H1 (cell line): ENCODE results near the gene ASTN2. TPM values are rescaled to one million over a fixed set of nuclear protein-coding genes. Genes with fewer than 3 reads are reported as not detected.

Experiments used
- CTCF ChIA-PET: fragments of 300-600 bp; sonication (Branson Sonifier 250); formaldehyde crosslinking; loops from one replicate; lab custom pipeline; 2021; ENCODE audit not compliant: partially characterized antibody; lab: Charles Lee
- POLR2A ChIA-PET: fragments of 300-600 bp; sonication (Branson Sonifier 250); formaldehyde crosslinking; loops from one replicate; lab custom pipeline; 2021; ENCODE audit warnings: inconsistent platforms; ENCODE audit not compliant: partially characterized antibody; lab: Charles Lee
- DNase-seq, 2 experiments: peaks; one replicate each; pipeline versions ENCODE4 v3.0.0 to v3.0.0-alpha.2; 2010 to 2022; ENCODE audit warnings: low spot score in 2 of 2, low read depth in 1 of 2, mixed read lengths in 1 of 2
- FAIRE-seq: peaks from 2 replicates; lab custom pipeline; 2011; peaks lifted over from hg19 to GRCh38; lab: Jason Lieb, UNC
- H2AFZ ChIP-seq: 2 replicates; pipeline ENCODE4 v1.8.1; 2012; ENCODE audit warnings: low read length, inconsistent platforms
- H2AK5ac ChIP-seq: 2 replicates; pipeline ENCODE4 v1.6.1; 2013; ENCODE audit warnings: low read depth, low read length
- H2BK120ac ChIP-seq: replicated peaks from 2 replicates; pipeline ENCODE3; 2013; ENCODE audit warnings: low read depth, low read length, inconsistent platforms
- H2BK12ac ChIP-seq: 2 replicates; pipeline ENCODE4 v1.6.1; 2013; ENCODE audit warnings: low read depth, low read length
- H2BK15ac ChIP-seq: 2 replicates; pipeline ENCODE4 v1.6.1; 2013; ENCODE audit warnings: low read length
- H2BK20ac ChIP-seq: 2 replicates; pipeline ENCODE4 v1.6.1; 2013; ENCODE audit warnings: low read length
- H2BK5ac ChIP-seq: 2 replicates; pipeline ENCODE4 v1.6.1; 2013; ENCODE audit warnings: low read depth, low read length
- H3K14ac ChIP-seq: 2 replicates; pipeline ENCODE4 v1.6.1; 2013; ENCODE audit warnings: inconsistent platforms; ENCODE audit not compliant: insufficient read length
- H3K18ac ChIP-seq: 2 replicates; pipeline ENCODE4 v1.6.1; 2013; ENCODE audit warnings: low read length; ENCODE audit errors: extremely low read depth
- H3K23ac ChIP-seq: 2 replicates; pipeline ENCODE4 v1.6.1; 2013; ENCODE audit warnings: inconsistent platforms; ENCODE audit not compliant: insufficient read length
- H3K23me2 ChIP-seq: 2 replicates; pipeline ENCODE4 v1.6.1; 2013; ENCODE audit warnings: low read depth, low read length
- H3K27ac ChIP-seq: 2 replicates; pipeline ENCODE4 v1.6.1; 2011; ENCODE audit warnings: low read depth, low read length, inconsistent platforms
- H3K27me3 ChIP-seq, 4 experiments: replicated peaks in 1 of 4; 1 replicate in 1 of 4; 2 replicates in 3 of 4; pipeline versions ENCODE4 v1.6.1 to v1.8.1; 2011 to 2013; ENCODE audit warnings: low read length in 3 of 4, mild to moderate bottlenecking in 3 of 4, inconsistent platforms in 2 of 4, mixed read lengths in 2 of 4, moderate library complexity in 1 of 4; ENCODE audit not compliant: control insufficient read depth in 3 of 4, insufficient read depth in 3 of 4; ENCODE audit errors: extremely low read depth in 1 of 4
- H3K36me3 ChIP-seq, 4 experiments: 2 replicates each; pipeline versions ENCODE4 v1.6.1 to v1.8.1; 2011 to 2013; ENCODE audit warnings: mild to moderate bottlenecking in 4 of 4, low read length in 3 of 4, moderate library complexity in 2 of 4, control low read depth in 1 of 4, inconsistent platforms in 1 of 4; ENCODE audit not compliant: insufficient read depth in 4 of 4, control insufficient read depth in 2 of 4
- H3K4ac ChIP-seq: replicated peaks from 2 replicates; pipeline ENCODE3; 2013; ENCODE audit warnings: low read length, low read depth, mixed read lengths, inconsistent platforms; ENCODE audit not compliant: insufficient read length
- H3K4me1 ChIP-seq, 4 experiments: replicated peaks in 1 of 4; 1 replicate in 1 of 4; 2 replicates in 3 of 4; pipeline versions ENCODE4 v1.6.1 to v1.8.1; 2011 to 2013; ENCODE audit warnings: low read length in 3 of 4, inconsistent platforms in 2 of 4, mixed read lengths in 1 of 4; ENCODE audit not compliant: insufficient read depth in 4 of 4, control insufficient read depth in 3 of 4
- H3K4me2 ChIP-seq, 2 experiments: 2 replicates each; pipeline versions ENCODE4 v1.6.1 to v1.8.1; 2011 to 2013; ENCODE audit warnings: low read depth in 2 of 2, low read length in 2 of 2, control low read depth in 1 of 2, inconsistent platforms in 1 of 2, mild to moderate bottlenecking in 1 of 2; ENCODE audit not compliant: insufficient read depth in 1 of 2
- H3K4me3 ChIP-seq, 4 experiments: fragments of 200-600, 300-600 bp in 1 of 4; sonication (generic), shearing (Covaris generic), sonication (Bioruptor Twin) in 1 of 4; 2 replicates each; pipeline versions ENCODE4 v1.5.1 to v1.8.1; 2011 to 2016; ENCODE audit warnings: low read length in 4 of 4, low read depth in 3 of 4, control low read depth in 2 of 4, inconsistent platforms in 2 of 4, mild to moderate bottlenecking in 2 of 4, mixed read lengths in 1 of 4, moderate library complexity in 1 of 4; ENCODE audit not compliant: insufficient read depth in 2 of 4; ENCODE audit errors: extremely low read depth in 1 of 4
- H3K56ac ChIP-seq: replicated peaks from 2 replicates; pipeline ENCODE3; 2013; ENCODE audit warnings: low read depth, mild to moderate bottlenecking, mixed read lengths, low read length, inconsistent platforms; ENCODE audit not compliant: insufficient read length
- H3K79me1 ChIP-seq: 2 replicates; pipeline ENCODE4 v1.6.1; 2013; ENCODE audit warnings: low read depth, low read length, control low read depth
- H3K79me2 ChIP-seq, 2 experiments: 2 replicates each; pipeline versions ENCODE4 v1.6.1 to v1.8.1; 2012 to 2013; ENCODE audit warnings: low read length in 2 of 2, mild to moderate bottlenecking in 2 of 2, inconsistent platforms in 1 of 2; ENCODE audit not compliant: insufficient read depth in 2 of 2, control insufficient read depth in 1 of 2
- H3K9ac ChIP-seq, 4 experiments: replicated peaks in 1 of 4; 1 replicate in 1 of 4; 2 replicates in 3 of 4; pipeline versions ENCODE4 v1.6.1 to v1.8.1; 2011 to 2013; ENCODE audit warnings: low read depth in 3 of 4, low read length in 3 of 4, control low read depth in 2 of 4, mild to moderate bottlenecking in 2 of 4, moderate library complexity in 2 of 4, inconsistent platforms in 1 of 4; ENCODE audit errors: extremely low read depth in 1 of 4
- H3K9me3 ChIP-seq, 2 experiments: 2 replicates each; pipeline versions ENCODE4 v1.6.1 to v1.8.1; 2012 to 2013; ENCODE audit warnings: mild to moderate bottlenecking in 2 of 2, moderate library complexity in 2 of 2, control low read depth in 1 of 2, inconsistent platforms in 1 of 2, low read depth in 1 of 2, low read length in 1 of 2, mixed read lengths in 1 of 2; ENCODE audit not compliant: insufficient read depth in 2 of 2
- H4K20me1 ChIP-seq, 2 experiments: replicated peaks in 1 of 2; 2 replicates each; pipeline versions ENCODE3 to v1.8.1; 2011 to 2013; ENCODE audit warnings: inconsistent platforms in 2 of 2, low read length in 2 of 2, mild to moderate bottlenecking in 1 of 2; ENCODE audit not compliant: insufficient read depth in 2 of 2, control insufficient read depth in 1 of 2
- H4K5ac ChIP-seq: 2 replicates; pipeline ENCODE4 v1.6.1; 2013; ENCODE audit warnings: low read length, low read depth, mixed read lengths, inconsistent platforms; ENCODE audit not compliant: insufficient read length
- H4K8ac ChIP-seq: 2 replicates; pipeline ENCODE4 v1.8.0; 2013; ENCODE audit warnings: mild to moderate bottlenecking, moderate library complexity, low read length, inconsistent platforms; ENCODE audit not compliant: insufficient read depth; ENCODE audit errors: extremely low read depth
- H4K91ac ChIP-seq: replicated peaks from 2 replicates; pipeline ENCODE3; 2013; ENCODE audit warnings: low read length, mixed read lengths, inconsistent platforms; ENCODE audit not compliant: insufficient read length
- POLR2A ChIP-seq, 2 experiments: IDR thresholded peaks; 1 replicate in 1 of 2; 2 replicates in 1 of 2; pipeline ENCODE4 v1.6.1; 2011; ENCODE audit warnings: low read depth in 2 of 2, low read length in 2 of 2, mild to moderate bottlenecking in 2 of 2; ENCODE audit errors: control extremely low read depth in 1 of 2
- RAD21 ChIP-seq, 2 experiments: IDR thresholded peaks in 1 of 2; conservative IDR thresholded peaks in 1 of 2; 2 replicates each; pipeline ENCODE4 v1.6.1; 2011; ENCODE audit warnings: low read depth in 2 of 2, low read length in 2 of 2, improper control_type of control experiment in 1 of 2, inconsistent platforms in 1 of 2, mild to moderate bottlenecking in 1 of 2, moderate library complexity in 1 of 2
- WGBS, 2 experiments: shearing (Covaris generic) in 1 of 2; methylation state at CpG; one replicate each; pipeline versions ENCODE4 v1.1.6 to v1.1.7; 2013 to 2015; ENCODE audit warnings: low lambda C conversion rate in 2 of 2, mixed read lengths in 2 of 2, inconsistent platforms in 1 of 2, low coverage in 1 of 2, missing lambda C conversion rate in 1 of 2; ENCODE audit not compliant: insufficient replicate concordance in 2 of 2, insufficient coverage in 1 of 2, insufficient read length in 1 of 2; ENCODE audit errors: extremely low coverage in 1 of 2, missing lambda C conversion rate in 1 of 2; 5-methylcytosine and 5-hydroxymethylcytosine counted together
- polyA plus RNA-seq, 7 experiments: library from polyadenylated mRNA; depleted of rRNA in 3 of 7; stranded (reverse) in 5 of 7; unstranded in 2 of 7; fragments of >200 nt in 5 of 7; fragments of 200-250 nt in 2 of 7; gene quantifications; 1 replicate in 5 of 7; 2 replicates in 1 of 7; 4 replicates in 1 of 7; pipeline versions ENCODE4 v1.2.1 to v1.2.3, GENCODE V29; 2011 to 2013; ENCODE audit warnings: missing spikeins in 2 of 7, mixed read lengths in 2 of 7
- total RNA-seq: library from RNA; stranded (reverse); fragmentation: NEBNext Ultra II Directional; extraction: Animal tissue kit (Norgen Biotek cat#: 25700); gene quantifications from 2 replicates; pipeline ENCODE4 v1.2.1, GENCODE V29; 2021
- TF ChIP-seq, protein P1 (sequence below), 3 experiments: IDR thresholded peaks; 1 replicate in 2 of 3; 2 replicates in 1 of 3; pipeline versions ENCODE4 v1.5.1 to v1.6.1; 2011; ENCODE audit warnings: low read length in 3 of 3, mild to moderate bottlenecking in 3 of 3, inconsistent platforms in 2 of 3, low read depth in 1 of 3, moderate library complexity in 1 of 3; ENCODE audit not compliant: insufficient read depth in 1 of 3; ENCODE audit errors: control extremely low read depth in 1 of 3

Gene ASTN2
- total and polyA plus RNA-seq, 2 of the 8 experiments (the other 6 are each of a cell fraction or from before 2014, with no cell fraction given) = 8.2 to 13.7 TPM

DNA sequence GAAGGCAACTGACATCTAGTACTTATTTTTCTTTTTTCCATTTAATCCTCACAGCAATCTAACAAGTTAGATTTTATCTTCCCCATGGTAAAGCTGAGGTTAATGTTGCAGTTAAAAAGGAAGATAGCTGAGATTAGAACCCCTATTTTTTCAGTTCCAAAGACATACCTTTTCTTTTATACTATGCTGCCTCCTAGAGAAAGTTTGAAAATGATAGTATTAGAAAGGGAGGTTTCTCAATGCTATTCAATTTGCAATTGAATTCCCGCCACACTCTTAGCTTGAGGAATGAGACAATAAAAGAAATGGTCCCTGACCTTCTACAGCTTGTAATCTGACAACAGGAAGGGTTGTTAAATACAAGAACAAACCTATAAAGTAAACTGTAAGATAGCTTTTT is 923.6 kb downstream of the ASTN2 start:
- Histone ChIP-seq H3K56ac (no peak overlapping the region), H3K27me3 (no peaks in the 10 kb centered on the region), H2AFZ (no peak overlapping the region), H3K23me2 (no peaks in the 10 kb centered on the region), H2BK120ac (no peak overlapping the region), H3K4me3 (no peak overlapping the region), H3K18ac (no peak overlapping the region), H2BK15ac (no peak overlapping the region), H3K9me3 (no peaks in the 10 kb centered on the region), H3K4me1 (peaks cover 0 to 4% (median 3%) of the 10 kb centered on the region in 4 experiments; a peak in 2 of 7 replicates), H3K79me1 (no peaks in the 10 kb centered on the region), H3K79me2 (no peaks in the 10 kb centered on the region), H3K9ac (no peak overlapping the region), H4K8ac (no peak overlapping the region), H3K4me2 (no peak overlapping the region), H3K4ac (no peak overlapping the region), H3K36me3 (no peaks in the 10 kb centered on the region), H4K91ac (no peak overlapping the region), H4K5ac (no peak overlapping the region), H4K20me1 (no peaks in the 10 kb centered on the region), H2BK12ac (no peak overlapping the region), H3K27ac (no peak overlapping the region), H2BK5ac (no peak overlapping the region), H2BK20ac (no peak overlapping the region), H3K23ac (no peak overlapping the region), H2AK5ac (no peak overlapping the region), H3K14ac (no peak overlapping the region)
- DNase-seq (no peak), FAIRE-seq (no peak)
- WGBS, 2 experiments = 42% methylated on average over 1 of the region's 1 CpG; no CpG with 5 or more reads in 1 of the 2 experiments
- ChIA-PET POLR2A (interaction anchor here (0.8 kb wide), 1 partner anchor 20 kb away, joined by 3 read pairs; no protein-coding TSS in a partner anchor), CTCF (interaction anchor here (0.7 to 4.0 kb wide), 27 partner anchors 9 to 608 kb away, joined by 3 to 18 read pairs (median 4); partner anchors contain the start of gene PAPPA)
- TF ChIP-seq POLR2A (IDR thresholded peaks at IDR 0.05; ENCODE audit: control extremely low read depth in 1 of 2, low read depth in 2 of 2, low read length in 2 of 2) (no peak), RAD21 (IDR thresholded peaks at IDR 0.05 in 1 of 2, conservative IDR thresholded peaks at IDR 0.05 in 1 of 2; ENCODE audit: low read depth in 2 of 2, low read length in 2 of 2) (peak; percentile 45 to 55)
- TF ChIP-seq, protein P1, sequence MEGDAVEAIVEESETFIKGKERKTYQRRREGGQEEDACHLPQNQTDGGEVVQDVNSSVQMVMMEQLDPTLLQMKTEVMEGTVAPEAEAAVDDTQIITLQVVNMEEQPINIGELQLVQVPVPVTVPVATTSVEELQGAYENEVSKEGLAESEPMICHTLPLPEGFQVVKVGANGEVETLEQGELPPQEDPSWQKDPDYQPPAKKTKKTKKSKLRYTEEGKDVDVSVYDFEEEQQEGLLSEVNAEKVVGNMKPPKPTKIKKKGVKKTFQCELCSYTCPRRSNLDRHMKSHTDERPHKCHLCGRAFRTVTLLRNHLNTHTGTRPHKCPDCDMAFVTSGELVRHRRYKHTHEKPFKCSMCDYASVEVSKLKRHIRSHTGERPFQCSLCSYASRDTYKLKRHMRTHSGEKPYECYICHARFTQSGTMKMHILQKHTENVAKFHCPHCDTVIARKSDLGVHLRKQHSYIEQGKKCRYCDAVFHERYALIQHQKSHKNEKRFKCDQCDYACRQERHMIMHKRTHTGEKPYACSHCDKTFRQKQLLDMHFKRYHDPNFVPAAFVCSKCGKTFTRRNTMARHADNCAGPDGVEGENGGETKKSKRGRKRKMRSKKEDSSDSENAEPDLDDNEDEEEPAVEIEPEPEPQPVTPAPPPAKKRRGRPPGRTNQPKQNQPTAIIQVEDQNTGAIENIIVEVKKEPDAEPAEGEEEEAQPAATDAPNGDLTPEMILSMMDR (IDR thresholded peaks at IDR 0.05; ENCODE audit: control extremely low read depth in 1 of 3, insufficient read depth in 1 of 3, low read depth in 1 of 3, low read length in 3 of 3) = peak in 2 of 3 experiments; percentile 5 to 20; a peak in 2 of 4 replicates
